GM21526 (cell line): Measurements from ENCODE around the gene GLB1L2.
"Not testable (repeated sequence)": the region's sequence is repeated elsewhere in the genome, so short reads cannot be mapped to it uniquely, and the experiment has no call there.

Experiments
- ATAC-seq: cut with Tn5 transposase; IDR thresholded peaks from one replicate; pipeline ENCODE4 v1.9.1; 2021; ENCODE audit warnings: moderate library complexity; ENCODE audit not compliant: unreplicated experiment, low FRiP score

GLB1L2 gene

DNA sequence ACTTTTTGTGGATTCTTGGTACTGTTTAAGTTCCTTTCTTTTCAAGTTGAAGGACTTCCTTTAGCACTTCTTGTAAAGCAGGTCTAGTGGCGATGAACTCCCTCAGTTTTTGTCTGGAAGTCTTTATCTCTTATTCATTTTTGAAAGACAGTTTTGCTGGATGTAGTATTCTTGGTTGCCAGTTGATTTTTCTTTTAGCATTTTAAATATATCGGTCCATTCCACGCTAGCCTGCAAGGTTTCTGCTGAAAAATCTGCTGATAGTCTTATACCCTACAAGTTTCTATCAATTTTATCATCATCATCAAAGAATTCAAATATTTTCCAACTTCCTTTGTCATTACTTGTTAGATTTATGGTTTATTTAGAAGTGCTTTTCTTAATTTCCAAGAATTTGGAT lies 14.7 kb upstream of the GLB1L2 start:
- ATAC-seq, result no peak

GRCh38 chr11:134321373-134321772 lies 10.4 kb upstream of the GLB1L2 start:
- not testable (repeated sequence) for ATAC-seq

- no peak for ATAC-seq
These were observed 9.2 kb upstream of the GLB1L2 start for GRCh38 chr11:134322553-134322952.

DNA sequence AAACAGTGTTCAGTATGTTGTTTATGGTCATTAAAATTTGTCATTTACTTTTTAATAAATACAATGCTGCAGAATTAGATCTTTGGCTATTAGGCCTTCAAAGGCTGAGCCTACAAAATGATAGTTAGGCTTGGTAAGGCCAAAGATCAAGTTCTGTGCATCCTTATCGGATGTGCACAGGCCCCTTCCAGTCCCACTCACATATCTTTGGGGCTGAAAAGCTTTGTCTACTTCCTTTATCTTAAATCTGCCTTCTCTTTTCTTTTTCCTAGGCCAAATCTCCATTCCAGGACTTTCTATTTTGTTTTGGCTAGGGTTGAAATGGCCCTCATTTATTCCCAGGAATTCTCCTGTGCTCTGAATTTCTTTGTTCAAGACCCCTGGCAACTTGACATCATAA lies 3.4 kb upstream of the GLB1L2 start:
- no peak for ATAC-seq

- ATAC-seq, result no peak
These were observed 1.0 kb upstream of the GLB1L2 start for GRCh38 chr11:134330611-134331353.

DNA sequence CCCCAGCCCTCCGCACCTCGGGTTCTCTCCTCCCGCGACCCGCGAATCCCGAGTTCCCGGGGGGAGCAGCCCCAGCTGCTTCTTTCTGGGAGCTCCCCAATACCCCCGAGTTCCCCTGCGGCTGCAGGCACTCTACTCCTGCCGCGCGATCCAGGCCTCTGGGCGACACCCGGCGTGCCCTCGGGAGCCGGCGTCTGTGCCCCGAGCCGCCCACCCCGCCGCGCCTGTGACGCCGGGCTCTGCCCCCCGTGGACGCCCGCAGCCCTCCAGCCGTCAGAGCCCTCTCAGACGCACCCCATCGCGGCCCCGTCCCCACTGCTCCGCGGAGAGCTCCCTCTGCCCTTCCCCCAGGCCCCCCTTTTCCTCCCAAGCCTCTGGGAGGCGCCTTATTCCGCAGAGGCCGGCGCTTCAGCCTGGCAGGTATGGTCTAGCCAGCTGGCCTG lies 422 bp downstream of the GLB1L2 start:
- no peak for ATAC-seq

DNA sequence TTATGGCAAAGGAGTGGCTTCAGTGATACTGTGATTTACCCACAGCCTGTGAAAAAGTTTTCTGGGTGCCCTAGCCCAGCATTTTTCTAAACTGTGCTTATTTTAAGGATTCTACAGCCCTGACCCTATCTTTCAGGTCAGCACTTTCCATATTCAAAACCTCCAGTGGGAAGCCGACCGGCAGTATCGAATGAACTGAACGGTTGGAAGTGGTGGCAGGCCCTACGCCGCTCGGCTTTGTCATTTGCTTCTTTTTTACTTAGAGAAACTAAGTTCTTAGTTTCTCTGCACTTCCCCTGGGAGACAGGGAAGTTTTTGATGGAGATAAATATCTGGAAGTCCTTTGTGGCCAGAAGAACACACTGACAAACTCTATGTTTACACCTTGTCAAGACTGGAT lies 994 bp downstream of the GLB1L2 start:
- ATAC-seq, result no peak

GRCh38 chr11:134333312-134333711 lies 1.5 kb downstream of the GLB1L2 start:
- ATAC-seq, result no peak

GRCh38 chr11:134333946-134334345 lies 2.2 kb downstream of the GLB1L2 start:
- ATAC-seq, result no peak

- no peak for ATAC-seq
These were observed 3.2 kb downstream of the GLB1L2 start for GRCh38 chr11:134334796-134335571.

GRCh38 chr11:134337051-134337450 lies 5.3 kb downstream of the GLB1L2 start:
- no peak for ATAC-seq

DNA sequence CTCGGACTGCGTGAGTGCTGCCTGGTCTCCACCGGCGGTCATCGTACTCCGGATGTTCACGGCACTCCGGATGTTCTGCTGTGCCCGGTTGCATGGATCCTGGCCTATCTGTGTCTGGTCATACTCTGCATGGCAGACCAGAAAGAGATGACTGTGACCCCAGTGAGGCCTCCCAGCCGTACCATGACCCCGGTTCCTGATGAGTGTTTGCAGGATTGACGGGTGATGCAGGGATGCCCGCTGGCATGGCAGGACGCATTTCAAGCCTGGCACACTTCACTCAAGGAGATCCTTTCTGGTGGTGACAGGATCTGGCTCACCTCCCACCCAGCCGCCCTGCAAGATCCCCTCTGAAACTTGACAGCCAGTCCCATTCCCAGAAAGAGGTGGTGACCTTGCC lies 6.3 kb downstream of the GLB1L2 start:
- ATAC-seq, result no peak

GRCh38 chr11:134338654-134339053 lies 6.9 kb downstream of the GLB1L2 start:
- ATAC-seq, result no peak

- no peak for ATAC-seq
These were observed 8.0 kb downstream of the GLB1L2 start for GRCh38 chr11:134339756-134340155.

DNA sequence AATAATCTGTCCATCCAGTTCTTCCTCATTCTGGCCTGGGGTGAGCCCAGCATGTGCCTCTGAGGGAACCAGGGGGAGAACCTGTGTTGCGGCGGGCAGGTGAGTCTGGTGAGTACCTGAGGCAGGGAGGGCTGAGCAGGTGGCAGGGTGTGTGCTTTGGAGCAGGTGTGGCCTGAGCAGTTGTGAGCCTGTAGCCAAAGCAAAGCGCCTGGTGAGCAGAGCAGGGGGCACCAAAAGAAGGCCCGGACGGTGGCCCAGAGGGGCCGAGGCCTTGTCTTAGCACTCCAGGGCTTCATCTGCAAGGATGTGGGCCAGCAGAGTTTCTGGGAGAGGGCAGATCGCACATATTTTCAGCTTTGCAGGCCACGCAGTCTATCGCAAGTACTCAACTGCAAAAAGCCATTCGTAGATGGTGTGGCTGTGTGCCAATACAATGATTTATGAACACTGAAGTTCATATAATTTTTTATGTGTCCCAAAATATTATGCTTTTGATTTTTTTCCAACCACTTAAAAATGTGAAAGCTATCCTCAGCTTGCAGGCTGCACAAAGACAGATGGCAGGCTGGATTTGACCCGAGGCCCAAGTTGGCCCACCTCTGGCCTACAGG lies 8.7 kb downstream of the GLB1L2 start:
- no peak for ATAC-seq

- no peak for ATAC-seq
These were observed 10.2 kb downstream of the GLB1L2 start for GRCh38 chr11:134341805-134342571.

DNA sequence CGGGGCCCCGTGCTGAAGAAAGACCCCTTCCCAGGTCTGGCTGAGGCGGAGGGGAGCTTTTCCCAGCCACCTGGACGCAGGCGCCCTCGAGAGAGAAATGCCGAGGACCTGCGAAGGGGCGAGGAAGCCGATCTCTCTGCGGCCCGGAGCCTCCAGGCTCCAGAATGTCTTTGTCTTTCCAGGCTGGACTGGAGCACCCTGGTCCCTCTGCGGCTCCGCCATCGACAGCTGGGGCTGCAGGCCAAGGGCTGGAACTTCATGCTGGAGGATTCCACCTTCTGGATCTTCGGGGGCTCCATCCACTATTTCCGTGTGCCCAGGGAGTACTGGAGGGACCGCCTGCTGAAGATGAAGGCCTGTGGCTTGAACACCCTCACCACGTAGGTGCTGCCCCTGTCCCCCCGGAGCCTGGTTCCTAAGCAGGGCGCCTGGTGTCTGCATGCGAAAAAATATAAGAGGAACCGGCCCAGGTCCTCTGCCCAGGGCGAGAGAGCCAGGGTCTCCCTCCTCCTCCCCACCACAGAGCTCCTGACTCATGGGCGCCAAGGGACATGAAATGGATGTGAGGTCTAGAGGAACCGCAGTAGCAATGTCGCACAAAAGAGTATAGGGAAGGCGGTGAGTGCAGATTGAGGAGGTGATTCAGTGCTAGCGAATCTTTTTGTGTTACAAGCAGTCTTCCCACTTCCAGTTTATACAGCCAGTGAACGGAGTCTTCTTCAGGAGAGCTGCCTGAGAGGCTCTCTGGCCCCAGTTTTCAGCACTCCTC lies 11.0 kb downstream of the GLB1L2 start:
- ATAC-seq, result no peak

DNA sequence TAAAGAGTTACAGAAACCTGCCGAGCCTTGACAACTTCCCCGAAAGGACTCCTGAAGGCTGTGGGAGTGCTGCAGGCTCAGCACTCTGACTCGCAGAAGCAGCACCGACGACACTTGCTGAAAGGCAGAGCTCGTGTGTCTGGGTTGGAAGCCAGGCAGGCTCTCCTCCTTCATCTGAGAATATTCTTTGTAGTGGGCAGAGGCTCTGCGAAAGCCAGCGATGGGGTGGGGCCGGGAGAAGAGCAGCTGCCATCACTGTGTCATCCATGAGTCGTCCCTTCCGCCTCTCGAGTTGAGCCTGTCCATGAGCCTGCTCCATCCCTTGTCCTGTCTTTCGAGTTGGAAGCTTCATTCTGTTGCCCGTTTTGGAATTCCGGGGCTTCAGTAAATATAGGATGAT lies 11.9 kb downstream of the GLB1L2 start:
- ATAC-seq, result no peak

- ATAC-seq, result not testable (repeated sequence)
These were observed 12.9 kb downstream of the GLB1L2 start for GRCh38 chr11:134344497-134345236.

DNA sequence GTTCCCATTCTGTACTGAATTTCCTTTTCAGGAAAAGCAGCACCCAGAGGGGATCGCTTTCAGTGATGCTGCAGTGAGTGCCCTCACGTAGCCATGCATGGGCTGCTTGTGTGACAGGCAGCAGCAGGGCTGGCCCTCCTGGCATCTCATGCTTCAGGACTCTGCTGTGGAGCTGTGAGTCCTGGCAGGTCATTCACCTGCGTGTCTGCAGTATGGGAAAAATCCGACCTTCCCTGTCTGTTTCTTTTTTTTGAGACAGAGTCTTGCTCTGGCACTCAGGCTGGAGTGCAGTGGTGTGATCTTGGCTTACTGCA lies 13.4 kb downstream of the GLB1L2 start:
- no peak for ATAC-seq
